AG08395 (cell line): ENCODE data around the gene ENDOU.

Source experiments
- DNase-seq: peaks from one replicate; pipeline ENCODE4 v3.0.0; 2012; ENCODE audit warnings: mixed read lengths, low spot score

The ENDOU gene

DNA sequence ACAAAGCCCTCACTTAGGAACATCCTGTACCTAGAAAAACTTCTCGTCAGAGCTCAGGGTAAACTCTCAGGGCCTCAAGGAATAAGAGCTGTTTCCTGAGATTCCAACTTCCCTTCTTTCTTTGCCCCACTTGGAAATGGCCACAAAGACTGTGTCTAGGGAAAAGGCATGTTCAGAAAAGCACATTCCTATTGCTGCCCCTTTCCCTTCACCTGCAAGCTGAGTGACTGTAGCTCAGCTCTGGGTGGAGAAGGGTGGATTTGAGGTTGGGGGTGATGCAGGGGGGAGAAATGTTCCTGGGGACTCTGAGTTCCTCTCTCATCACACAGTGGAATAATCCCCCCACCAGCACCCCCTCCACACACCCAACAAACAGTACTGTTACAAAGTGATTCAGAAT is 6.8 kb downstream of the ENDOU start:
- no peak for DNase-seq

- peak; percentile 96 for DNase-seq
These were observed 7.7 kb downstream of the ENDOU start for GRCh38 chr12:47717443-47718193.

- no peak for DNase-seq
These were observed 8.2 kb downstream of the ENDOU start for GRCh38 chr12:47717046-47717442.

GRCh38 chr12:47715877-47716548 is 9.3 kb downstream of the ENDOU start:
- no peak for DNase-seq

DNA sequence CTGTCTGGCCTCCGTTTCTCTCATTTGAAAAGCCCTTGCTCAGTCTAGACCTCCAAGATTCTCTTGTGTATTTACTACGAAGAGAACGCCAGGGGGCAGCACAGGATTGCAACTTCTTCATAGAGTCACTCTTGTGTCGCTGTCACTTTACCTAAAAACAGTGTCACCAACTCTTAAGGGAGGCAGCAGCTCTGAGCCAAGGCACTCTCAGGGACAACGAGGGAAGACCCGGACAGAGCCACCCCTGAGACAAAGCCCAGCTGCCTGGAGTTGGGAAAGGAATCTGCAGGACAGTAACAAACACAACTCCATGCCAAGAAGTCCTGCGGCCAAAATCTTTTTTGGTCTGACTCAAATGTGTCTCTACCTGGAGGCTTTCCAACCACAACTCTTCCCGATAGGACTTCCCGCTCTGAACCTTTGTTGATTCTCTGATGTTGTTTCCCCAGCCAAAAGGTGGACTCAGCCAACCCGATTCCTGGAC is 9.9 kb downstream of the ENDOU start:
- peak; percentile 67 for DNase-seq

DNA sequence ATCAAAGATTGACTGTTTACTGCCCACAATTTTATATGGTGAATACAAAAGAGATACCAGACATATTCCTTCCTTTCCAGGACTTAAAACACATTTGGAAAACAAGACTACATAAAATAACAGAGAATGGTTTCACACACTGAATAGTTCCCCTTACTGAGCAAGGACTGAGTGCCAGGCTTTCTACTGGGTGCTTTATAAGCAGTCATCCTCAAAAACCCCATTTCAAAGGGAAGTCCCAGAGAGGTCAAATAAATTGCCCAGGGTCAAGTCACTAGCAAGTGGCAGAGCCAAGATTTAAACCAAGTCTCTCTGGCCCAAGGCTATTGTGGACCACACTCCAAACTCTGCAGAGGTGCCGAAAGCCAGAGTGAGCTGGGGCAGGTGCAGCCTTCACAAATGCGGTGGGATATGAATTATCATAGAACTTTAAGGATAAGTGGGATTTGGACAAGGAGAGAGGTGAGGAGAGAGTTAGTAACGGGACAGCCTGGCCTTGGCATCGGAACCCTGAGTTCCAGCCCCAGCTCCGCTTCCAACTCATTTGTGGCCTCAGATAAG is 10.4 kb downstream of the ENDOU start:
- no peak for DNase-seq

DNA sequence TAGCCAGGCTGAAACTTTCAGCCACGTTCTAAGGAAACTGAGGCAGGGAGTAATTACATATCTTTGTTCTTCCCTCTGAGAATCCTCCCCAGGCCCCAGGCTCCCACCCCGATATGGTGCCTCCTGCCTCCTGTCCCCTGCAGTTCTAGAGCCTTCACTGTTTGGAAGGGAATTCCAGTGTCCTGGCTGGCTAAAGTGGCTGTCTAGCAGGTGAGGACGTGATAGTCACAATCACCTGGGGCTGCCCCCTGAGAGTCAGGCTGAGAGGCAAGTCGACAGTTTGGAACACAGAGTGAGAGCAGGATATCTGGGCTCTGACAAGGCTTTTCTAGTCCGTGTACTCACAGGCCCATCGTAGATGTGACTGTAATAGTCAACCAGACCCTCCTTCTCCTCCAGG is 13.1 kb downstream of the ENDOU start:
- no peak for DNase-seq

DNA sequence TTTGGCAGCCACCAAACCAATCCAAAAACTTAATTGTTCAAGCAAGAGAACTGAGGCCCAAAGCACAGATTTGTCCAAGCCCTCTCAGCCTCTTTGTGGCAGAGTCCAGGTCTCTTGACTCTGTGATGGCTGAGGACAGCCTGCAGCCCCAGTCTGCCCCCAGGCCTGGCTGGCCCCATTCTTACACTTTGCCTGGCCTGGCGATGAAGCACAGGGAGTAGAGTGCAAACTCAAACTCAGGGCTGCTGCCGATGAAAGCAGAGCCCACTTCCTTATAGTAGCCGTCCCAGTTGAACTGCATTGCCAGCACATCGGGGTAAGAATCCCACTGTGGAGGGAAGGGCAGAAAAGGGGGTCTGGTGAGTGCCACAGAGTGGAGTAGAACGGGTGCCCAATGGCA is 13.8 kb downstream of the ENDOU start:
- DNase-seq = no peak

DNA sequence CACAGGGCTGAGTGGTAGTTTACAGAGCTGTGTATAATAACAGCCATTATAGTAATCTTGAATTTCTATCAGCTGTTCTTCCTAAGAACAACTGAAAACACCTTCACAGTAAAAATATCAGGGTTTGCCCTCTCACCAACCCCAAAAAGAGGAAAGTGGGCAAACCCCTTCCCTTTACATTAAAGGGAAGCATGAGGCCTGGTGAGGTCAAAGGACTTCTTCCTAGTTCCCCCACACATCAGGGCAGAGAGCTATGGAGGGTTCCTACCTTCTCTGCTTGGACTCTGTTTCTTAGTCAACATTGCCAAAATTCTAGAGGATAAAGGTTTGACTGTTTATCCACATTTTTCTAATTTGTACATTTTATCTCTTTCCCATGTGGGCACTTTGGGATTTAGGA is 15.0 kb downstream of the ENDOU start:
- DNase-seq = no peak

GRCh38 chr12:47709671-47710070 is 15.6 kb downstream of the ENDOU start:
- DNase-seq = no peak

DNA sequence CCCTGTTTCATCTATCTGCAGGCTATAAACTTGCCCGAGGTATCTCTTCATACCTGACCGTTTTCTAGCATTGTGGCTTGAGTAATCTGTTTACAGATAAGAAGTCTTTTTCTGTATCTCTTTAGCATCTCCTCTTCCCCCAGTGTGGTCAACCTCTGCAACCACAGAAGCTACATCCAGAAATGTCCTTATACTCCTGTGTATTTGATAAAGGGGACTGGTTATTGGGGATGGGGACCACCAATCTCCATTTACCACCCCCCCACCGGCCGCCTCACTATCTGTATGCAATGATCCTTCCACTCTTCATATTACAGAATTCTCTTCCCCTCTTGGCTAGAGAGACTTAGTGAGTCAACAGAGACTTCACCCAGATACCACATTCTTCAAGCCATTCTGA is 16.1 kb downstream of the ENDOU start:
- no peak for DNase-seq

DNA sequence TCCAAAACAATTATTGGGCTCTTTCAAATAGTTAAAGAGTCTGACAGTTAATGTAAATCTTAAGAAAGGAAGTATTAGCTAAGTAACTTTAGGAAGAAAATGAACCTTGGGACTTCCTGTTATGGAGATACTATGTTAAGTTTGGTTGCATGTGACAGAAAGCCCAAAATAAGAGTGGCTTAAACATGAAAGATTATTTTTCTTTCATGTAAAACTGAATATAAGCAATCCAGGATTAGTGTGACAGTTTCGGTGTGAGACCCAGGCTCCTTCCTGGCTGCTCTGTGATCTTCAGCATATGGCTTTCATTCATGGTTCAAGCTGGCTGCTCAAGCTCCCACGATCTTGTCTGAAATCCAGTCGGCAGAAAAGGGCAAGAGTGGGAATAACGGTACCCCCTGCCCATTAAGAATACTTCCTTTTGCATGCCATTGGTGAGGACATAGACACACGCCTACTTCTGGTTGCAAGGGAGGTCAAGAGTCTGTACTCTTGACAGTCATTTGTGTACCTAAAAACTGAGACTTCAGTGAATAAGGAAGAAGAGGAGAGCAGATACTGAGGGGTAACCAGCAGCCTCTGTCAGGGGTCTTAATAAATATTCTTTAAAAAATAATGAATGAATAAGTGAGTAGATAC is 17.3 kb downstream of the ENDOU start:
- DNase-seq = no peak

- DNase-seq = no peak
These were observed 17.9 kb downstream of the ENDOU start for GRCh38 chr12:47707355-47707754.

GRCh38 chr12:47705566-47706425 is 19.5 kb downstream of the ENDOU start, which contains the start of gene RPAP3:
RPAP3 (minus strand) TSS chr12:47706030; CDS start chr12:47702840, 3,190 bp downstream.
- peak; percentile 97 for DNase-seq

DNA sequence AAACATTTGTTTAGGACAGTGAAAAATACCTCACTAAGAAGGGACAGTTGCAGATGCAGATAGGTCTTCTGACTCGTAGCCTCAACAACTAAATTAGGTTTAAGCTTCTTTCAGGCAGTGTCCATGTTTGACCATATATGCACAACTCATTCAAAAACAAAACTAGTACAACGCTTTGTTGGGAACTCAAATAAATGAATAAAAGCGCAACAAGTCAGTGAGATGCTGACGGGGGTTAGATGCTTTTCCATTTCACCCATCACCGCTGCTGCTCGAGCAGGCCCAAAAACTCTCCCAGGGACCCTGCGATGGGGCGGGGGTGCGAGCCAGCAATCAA is 20.1 kb downstream of the ENDOU start:
- no peak for DNase-seq

DNA sequence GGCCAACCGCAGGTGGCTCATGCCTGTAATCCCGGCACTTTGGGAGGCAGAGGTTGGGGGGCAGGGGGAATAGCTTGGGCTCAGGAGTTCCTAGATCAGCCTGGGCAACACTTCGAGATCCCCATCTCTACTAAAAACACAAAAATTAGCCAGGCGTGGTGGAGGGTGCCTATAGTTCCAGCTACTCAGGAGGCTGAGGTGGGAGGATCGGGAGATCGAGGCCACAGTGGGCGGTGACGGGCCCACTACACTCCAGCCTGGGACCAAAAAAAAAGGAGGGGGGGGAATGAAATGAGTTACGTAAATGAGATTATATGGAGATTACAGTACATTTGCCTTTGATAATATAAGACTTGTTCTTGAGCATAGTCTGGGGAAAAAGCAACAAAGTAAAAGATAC is 20.6 kb downstream of the ENDOU start:
- DNase-seq = no peak

GRCh38 chr12:47700263-47700662 is 25.0 kb downstream of the ENDOU start:
- no peak for DNase-seq

DNA sequence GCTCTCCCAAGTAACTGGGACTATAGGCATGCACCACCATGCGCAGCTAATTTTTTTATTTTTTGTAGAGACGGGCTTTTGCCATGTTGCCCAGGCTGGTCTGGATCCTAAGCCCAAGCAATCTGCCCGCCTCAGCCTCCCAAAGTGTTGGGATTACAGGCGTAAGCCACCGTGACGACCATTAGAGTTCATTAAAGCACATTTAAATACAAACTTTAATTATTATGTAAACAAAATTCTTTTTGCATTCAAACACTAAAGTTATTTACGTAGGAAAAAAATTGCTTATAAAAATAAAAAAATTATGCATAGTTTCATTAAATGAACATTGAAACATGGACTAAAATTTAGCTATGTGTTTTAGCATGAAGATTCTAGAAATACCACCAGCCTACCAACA is 26.7 kb downstream of the ENDOU start:
- DNase-seq = no peak

DNA sequence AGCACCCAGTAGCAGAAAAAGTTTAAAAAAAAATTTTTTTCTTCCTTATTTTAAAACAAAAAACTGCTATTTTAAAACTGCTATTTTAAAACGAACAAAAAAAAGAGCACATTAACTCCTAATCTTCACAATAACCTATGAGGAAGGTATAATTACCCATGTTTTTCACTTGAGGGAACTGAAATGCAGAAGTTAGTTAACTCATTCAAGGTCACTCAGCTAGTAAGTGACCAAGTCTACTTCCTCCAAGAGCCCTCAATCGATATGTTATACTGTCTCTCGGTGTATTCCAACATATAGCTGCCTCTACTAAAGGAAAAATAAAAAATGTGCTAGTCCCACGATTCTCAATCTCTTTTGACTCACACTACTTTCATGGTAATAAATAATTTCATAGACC is 27.2 kb downstream of the ENDOU start:
- no peak for DNase-seq

DNA sequence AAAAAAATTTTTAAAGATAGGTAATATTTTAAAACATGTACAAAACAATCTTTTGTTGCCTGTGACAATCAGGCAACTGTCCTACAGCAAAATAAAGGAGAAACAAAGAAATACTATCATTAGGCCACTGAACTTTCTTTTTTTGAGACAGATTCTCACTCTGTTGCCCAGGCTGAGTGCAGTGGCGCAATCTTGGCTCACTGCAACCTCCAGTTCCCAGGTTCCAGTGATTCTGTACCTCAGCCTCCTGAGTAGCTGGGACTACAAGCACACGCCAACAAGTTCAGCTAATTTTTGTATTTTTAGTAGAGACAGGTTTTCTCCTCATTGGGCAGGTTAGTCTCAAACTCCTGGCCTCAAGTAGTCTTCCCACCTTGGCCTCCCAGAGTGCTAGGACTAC is 36.1 kb downstream of the ENDOU start:
- no peak for DNase-seq

GRCh38 chr12:47687636-47688035 is 37.7 kb downstream of the ENDOU start:
- no peak for DNase-seq
